Fibroblast of lung (primary cell): ENCODE data around the gene ARSH. TPM values are rescaled to one million over a fixed set of nuclear protein-coding genes. Genes with fewer than 3 reads are reported as not detected.

Source experiments
- DNase-seq, 2 donors: peaks; one replicate each; pipeline versions ENCODE4 v3.0.0 to v3.0.0-alpha.2; 2010; ENCODE audit warnings: low read depth in 2 of 2
- H2AFZ ChIP-seq: 2 replicates; pipeline ENCODE4 v1.5.1; 2012; ENCODE audit warnings: low read length, control low read depth, inconsistent platforms
- H3K27ac ChIP-seq: 2 replicates; pipeline ENCODE4 v1.5.1; 2011; ENCODE audit warnings: low read length, control low read depth; ENCODE audit not compliant: insufficient read depth
- H3K27me3 ChIP-seq: 2 replicates; pipeline ENCODE4 v1.5.1; 2011; ENCODE audit warnings: mild to moderate bottlenecking, low read length; ENCODE audit not compliant: control insufficient read depth, insufficient read depth
- H3K36me3 ChIP-seq: 2 replicates; pipeline ENCODE4 v1.5.1; 2011; ENCODE audit warnings: low read length; ENCODE audit not compliant: control insufficient read depth, insufficient read depth
- H3K4me1 ChIP-seq: 2 replicates; pipeline ENCODE4 v1.5.1; 2011; ENCODE audit warnings: low read length; ENCODE audit not compliant: control insufficient read depth, insufficient read depth; ENCODE audit errors: extremely low read depth
- H3K4me2 ChIP-seq: 2 replicates; pipeline ENCODE4 v1.5.1; 2011; ENCODE audit warnings: low read length, control low read depth; ENCODE audit not compliant: insufficient read depth; ENCODE audit errors: extremely low read depth
- H3K4me3 ChIP-seq, 4 experiments: fragments of 200-600 bp in 1 of 4; sonication (generic) in 1 of 4; replicated peaks in 1 of 4; 2 replicates each; pipeline ENCODE4 v1.5.1; 2011 to 2016; ENCODE audit warnings: low read length in 4 of 4, low read depth in 3 of 4, mild to moderate bottlenecking in 3 of 4, control low read depth in 2 of 4, inconsistent platforms in 1 of 4, mixed read lengths in 1 of 4; ENCODE audit not compliant: insufficient read depth in 1 of 4; ENCODE audit errors: control extremely low read depth in 1 of 4
- H3K79me2 ChIP-seq: 2 replicates; pipeline ENCODE4 v1.5.1; 2012; ENCODE audit warnings: mild to moderate bottlenecking, low read length, inconsistent platforms; ENCODE audit not compliant: control insufficient read depth, insufficient read depth
- H3K9ac ChIP-seq: 2 replicates; pipeline ENCODE4 v1.5.1; 2011; ENCODE audit warnings: mild to moderate bottlenecking, low read length, control low read depth; ENCODE audit not compliant: insufficient read depth
- H3K9me3 ChIP-seq: 2 replicates; pipeline ENCODE4 v1.5.1; 2012; ENCODE audit warnings: low read depth, low read length; ENCODE audit not compliant: control insufficient read depth, insufficient read depth
- H4K20me1 ChIP-seq: 2 replicates; pipeline ENCODE4 v1.5.1; 2011; ENCODE audit warnings: low read length; ENCODE audit not compliant: control insufficient read depth, insufficient read depth; ENCODE audit errors: extremely low read depth
- CTCF ChIP-seq, 2 donors: IDR thresholded peaks in 1 of 2; conservative IDR thresholded peaks in 1 of 2; 1 replicate in 1 of 2; 2 replicates in 1 of 2; pipeline ENCODE4 v1.5.1; 2011 to 2012; ENCODE audit warnings: low read length in 2 of 2, control low read depth in 1 of 2, inconsistent platforms in 1 of 2, low read depth in 1 of 2, mild to moderate bottlenecking in 1 of 2
- EZH2 ChIP-seq: IDR thresholded peaks from 2 replicates; pipeline ENCODE4 v1.5.1; 2012; ENCODE audit warnings: low read length, control low read depth, mild to moderate bottlenecking; ENCODE audit errors: missing control alignments
- polyA plus RNA-seq, 2 donors: library from polyadenylated mRNA; depleted of rRNA in 1 of 2; stranded (reverse) in 1 of 2; unstranded in 1 of 2; fragments of >200 nt; gene quantifications; 2 replicates each; pipeline ENCODE4 v1.2.1, GENCODE V29; 2011 to 2012; ENCODE audit warnings: missing spikeins in 1 of 2
- total RNA-seq: library from RNA; depleted of rRNA; stranded (reverse); fragments of >200 nt; gene quantifications from 2 replicates; pipeline ENCODE4 v1.2.1, GENCODE V29; 2014

ARSH gene
- total and polyA plus RNA-seq, 2 donors (not counting 1 experiment from before 2014, with no cell fraction given), result not detected

- Histone ChIP-seq H3K27ac (no peak overlapping the region), H3K4me1 (no peaks in the 10 kb centered on the region), H3K4me3 (no peak overlapping the region), H3K79me2 (no peaks in the 10 kb centered on the region), H3K4me2 (no peak overlapping the region), H4K20me1 (no peaks in the 10 kb centered on the region), H2AFZ (no peak overlapping the region), H3K9ac (no peak overlapping the region), H3K27me3 (no peaks in the 10 kb centered on the region), H3K9me3 (no peaks in the 10 kb centered on the region), H3K36me3 (no peaks in the 10 kb centered on the region)
- no peak for DNase-seq
- TF ChIP-seq EZH2 (no peak), CTCF (conservative IDR thresholded peaks at IDR 0.05 in 1 of 2, IDR thresholded peaks at IDR 0.05 in 1 of 2; ENCODE audit: low read depth in 1 of 2, low read length in 2 of 2) (no peak)
Measured at GRCh38 chrX:3076416-3076991, 70.2 kb downstream of the ARSH start.

Other genes with a start within 250 kb of the ARSH start
- gene GYG2, start 177.6 kb upstream of the ARSH start, total RNA-seq, result 5.4 and 10.6 TPM in 2 replicates
- 8.9 and 10.7 TPM in 2 replicates for gene GYG2, start 177.6 kb upstream of the ARSH start, polyA plus RNA-seq
- gene ARSD, start 77.2 kb upstream of the ARSH start, total RNA-seq, result 14.1 and 30.7 TPM in 2 replicates
- 7.5 and 9.1 TPM in 2 replicates for gene ARSD, start 77.2 kb upstream of the ARSH start, polyA plus RNA-seq
- gene ARSF, start 34.9 kb downstream of the ARSH start, total RNA-seq, result under 0.01 TPM in 1 of 2 replicates, not detected in the other
- gene ARSF, start 34.9 kb downstream of the ARSH start, polyA plus RNA-seq, result not detected in 2 replicates